ENCODE data around the gene CES3. TPM values are rescaled to one million over a fixed set of nuclear protein-coding genes. Genes with fewer than 3 reads are reported as not detected.
A peak's percentile ranks its signal among the peaks of the same experiment; 100 is the strongest.

The CES3 gene
- polyA plus RNA-seq, 2 of the 4 experiments (the other 2 are of a cell fraction) = 2.1 to 3.8 TPM

GRCh38 chr16:66926961-66927436, 34.1 kb upstream of the CES3 start:
- POLR2A ChIA-PET = interaction anchor here (1.0 to 1.1 kb wide), 2 partner anchors 28 to 47 kb away, joined by 3 read pairs; partner anchors contain the start of gene PDP2
- TF ChIP-seq TFCP2L1 (CRISPR knock-in tag; IDR thresholded peaks at IDR 0.05) (no peak), FOSL2 (IDR thresholded peaks at IDR 0.05) (no peak), FOSL2 (CRISPR knock-in tag; IDR thresholded peaks at IDR 0.05) (peak; percentile 21; the same call in 1 of the 2 replicates), MAZ (IDR thresholded peaks at IDR 0.05; ENCODE audit: borderline replicate concordance, low read depth, low read length) (no peak)
- H3K4me1 ChIP-seq = peaks cover 24% of the 10 kb centered on the region
- DNase-seq (ENCODE audit: low read depth in 1 of 2, low spot score in 1 of 2) (peak; percentile 52 to 79), ATAC-seq (peak; percentile 46 to 66), FAIRE-seq (no peak)
- 64% methylated on average over 2 of the region's 3 CpGs for WGBS (ENCODE audit: missing lambda C conversion rate)
- H3K9me3 ChIP-seq = no peaks in the 10 kb centered on the region
- H3K4me2 ChIP-seq = peak overlapping the region; percentile 25; the same call in 1 of the 3 replicates
- CTCF ChIA-PET = interaction anchor here (0.7 to 29.9 kb wide), 7 partner anchors 20 to 96 kb away, joined by 3 to 837 read pairs (median 5); partner anchors contain the start of genes CDH16, NAE1 and PDP2
- peak overlapping the region; percentile 55 to 79; a peak in 4 of 6 replicates for H3K27ac ChIP-seq
- no peak overlapping the region for H3K4me3 ChIP-seq

DNA sequence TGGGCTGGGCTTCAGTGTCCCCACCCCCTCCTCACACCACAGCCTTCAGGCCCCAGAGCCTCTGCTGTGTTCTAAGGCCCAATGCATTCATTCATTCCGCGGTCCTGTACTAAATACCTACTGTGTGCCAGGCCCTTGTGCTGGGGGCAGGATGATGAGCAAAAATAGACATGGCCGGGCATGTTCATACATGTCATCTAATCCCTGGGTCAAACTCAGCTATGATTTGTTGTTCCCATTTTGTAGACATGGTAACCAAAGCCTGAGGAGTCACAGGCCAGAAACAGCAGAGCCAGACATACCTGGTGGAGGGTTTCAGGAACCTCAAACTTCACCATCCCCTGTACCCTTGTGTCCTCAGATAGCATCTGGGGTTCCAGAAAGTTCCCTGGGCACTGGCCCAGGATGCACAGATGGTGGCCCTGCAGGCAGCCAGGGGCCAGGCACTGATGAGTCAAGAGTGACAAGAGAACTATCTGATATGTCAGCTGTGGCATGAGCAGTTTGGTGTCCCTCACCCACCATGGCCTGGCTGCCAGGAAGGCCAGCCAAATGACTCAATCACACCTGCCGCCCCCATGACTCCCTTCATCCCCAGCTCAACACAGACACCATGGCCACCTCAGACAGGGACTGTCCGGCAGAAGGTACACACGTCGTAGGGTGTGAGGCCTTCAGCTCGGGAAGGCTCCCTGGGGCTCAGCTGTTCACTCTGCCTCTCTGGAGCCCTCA, 33.0 kb upstream of the CES3 start:
- Histone ChIP-seq H3K4me3 (no peak overlapping the region), H3K27ac (peak overlapping the region; percentile 55 to 79; a peak in 5 of 6 replicates), H3K4me2 (peak overlapping the region; percentile 0; the same call in 1 of the 3 replicates), H3K9me3 (no peaks in the 10 kb centered on the region), H3K4me1 (peaks cover 35% of the 10 kb centered on the region)
- no peak for TF ChIP-seq FOSL2 (IDR thresholded peaks at IDR 0.05)
- TF ChIP-seq FOSL2 (CRISPR knock-in tag; IDR thresholded peaks at IDR 0.05) = no peak
- no peak for TF ChIP-seq RFX5 (IDR thresholded peaks at IDR 0.05)
- no peak for TF ChIP-seq MYC (IDR thresholded peaks at IDR 0.05; ENCODE audit: borderline replicate concordance, low read length)
- TF ChIP-seq JUNB (IDR thresholded peaks at IDR 0.05) = no peak
- no peak for TF ChIP-seq FOXS1 (CRISPR knock-in tag; IDR thresholded peaks at IDR 0.05)
- no peak for TF ChIP-seq ZNF302 (CRISPR knock-in tag; IDR thresholded peaks at IDR 0.05)
- TF ChIP-seq NPAS2 (CRISPR knock-in tag; IDR thresholded peaks at IDR 0.05; ENCODE audit: borderline replicate concordance) = no peak
- TF ChIP-seq JUN (IDR thresholded peaks at IDR 0.05) = no peak
- no peak for TF ChIP-seq E2F6 (IDR thresholded peaks at IDR 0.05; ENCODE audit: borderline replicate concordance, low read depth)
- no peak for TF ChIP-seq ATOH8 (CRISPR knock-in tag; IDR thresholded peaks at IDR 0.05; ENCODE audit: low read depth)
- DNase-seq (ENCODE audit: low read depth in 1 of 2, low spot score in 1 of 2) (no peak), ATAC-seq (no peak; a peak in 1 of 6 replicates), FAIRE-seq (no peak)
- CTCF ChIA-PET = interaction anchor here (0.6 to 29.9 kb wide), 8 partner anchors 18 to 226 kb away, joined by 3 to 837 read pairs (median 4); partner anchors contain the start of genes CDH16, CES3, NAE1 and PDP2
- WGBS (ENCODE audit: missing lambda C conversion rate) = 91% methylated on average over 8 of the region's 8 CpGs
- POLR2A ChIA-PET = interaction anchor here (1.1 to 1.2 kb wide), 2 partner anchors 33 to 48 kb away, joined by 3 to 5 read pairs; partner anchors contain the start of gene PDP2

GRCh38 chr16:66928702-66929388, 32.2 kb upstream of the CES3 start:
- FAIRE-seq = no peak
- ATAC-seq = peak in 1 of 2 experiments; percentile 44; a peak in 3 of 6 replicates
- no peaks in the 10 kb centered on the region for H3K9me3 ChIP-seq
- peak overlapping the region; percentile 55 to 79; a peak in 3 of 6 replicates for H3K27ac ChIP-seq
- no peak overlapping the region for H3K4me2 ChIP-seq
- no peak overlapping the region for H3K4me3 ChIP-seq
- DNase-seq (ENCODE audit: low read depth in 1 of 2, low spot score in 1 of 2) = peak in 1 of 2 experiments; percentile 56
- CTCF ChIA-PET = interaction anchor here (0.6 to 29.9 kb wide), 6 partner anchors 12 to 243 kb away, joined by 3 to 837 read pairs (median 3); partner anchors contain the start of genes CDH16, CES3 and PDP2
- 86% methylated on average over 10 of the region's 10 CpGs for WGBS (ENCODE audit: missing lambda C conversion rate)
- peaks cover 38% of the 10 kb centered on the region for H3K4me1 ChIP-seq
- POLR2A ChIA-PET = interaction anchor here (1.2 kb wide), 1 partner anchor 34 kb away, joined by 5 read pairs; no protein-coding TSS in a partner anchor
- TF ChIP-seq POLR2A (IDR thresholded peaks at IDR 0.05; ENCODE audit: low read length) (no peak), CHD2 (IDR thresholded peaks at IDR 0.05; ENCODE audit: low read length, partially characterized antibody) (no peak), RAD21 (conservative IDR thresholded peaks at IDR 0.05 in 1 of 2, IDR thresholded peaks at IDR 0.05 in 1 of 2) (peak; percentile 38 to 50; a peak in 2 of 5 replicates), EP300 (IDR thresholded peaks at IDR 0.05) (no peak), CTCF (IDR thresholded peaks at IDR 0.05) (peak; percentile 32; the same call in 2 of the 3 replicates), PHF8 (IDR thresholded peaks at IDR 0.05; ENCODE audit: borderline replicate concordance, low read depth) (no peak), SMC3 (IDR thresholded peaks at IDR 0.05) (peak; percentile 36; the same call in 1 of the 3 replicates)
